Endothelial cell of umbilical vein (primary cell): ENCODE data around the gene CTSF. TPM values are rescaled to one million over a fixed set of nuclear protein-coding genes. Genes with fewer than 3 reads are reported as not detected.

ENCODE experiments used
- BruUV-seq: library from RNA; stranded (reverse); fragments of 400-500 nt; replicated peaks from 2 replicates; lab custom pipeline; 2021; lab: Mats Ljungman, UMichigan
- CTCF ChIA-PET: fragments of 300-600, 350-600 bp; sonication (Branson Sonifier 250); formaldehyde crosslinking; loops from one replicate; lab custom pipeline; 2021; ENCODE audit warnings: antibody characterized with exemption, inconsistent platforms; lab: Charles Lee
- POLR2A ChIA-PET: fragments of 300-600, 350-600 bp; sonication (Branson Sonifier 250); formaldehyde crosslinking; loops from one replicate; lab custom pipeline; 2021; ENCODE audit warnings: antibody characterized with exemption, inconsistent platforms; lab: Charles Lee
- DNase-seq: peaks from one replicate; pipeline ENCODE4 v3.0.0-alpha.2; 2011; ENCODE audit warnings: low read depth, low spot score
- FAIRE-seq: peaks from 2 replicates; lab custom pipeline; 2011; peaks lifted over from hg19 to GRCh38; lab: Jason Lieb, UNC
- H2AFZ ChIP-seq: 2 replicates; pipeline ENCODE4 v1.6.0; 2012; ENCODE audit warnings: low read depth, low read length, control low read depth, inconsistent platforms
- H3K27ac ChIP-seq: 2 replicates; pipeline ENCODE4 v1.5.1; 2011; ENCODE audit warnings: low read depth, mild to moderate bottlenecking, control low read depth, low read length, moderate library complexity; ENCODE audit not compliant: insufficient read depth
- H3K27me3 ChIP-seq, 2 experiments: 2 replicates each; pipeline versions ENCODE4 v1.6.0 to v1.6.1; 2011; ENCODE audit warnings: low read length in 2 of 2, mixed read lengths in 1 of 2; ENCODE audit not compliant: control insufficient read depth in 2 of 2, insufficient read depth in 2 of 2
- H3K36me3 ChIP-seq, 2 experiments: 2 replicates in 1 of 2; 3 replicates in 1 of 2; pipeline ENCODE4 v1.5.1; 2011; ENCODE audit warnings: low read length in 2 of 2, mild to moderate bottlenecking in 1 of 2, moderate library complexity in 1 of 2; ENCODE audit not compliant: control insufficient read depth in 2 of 2, insufficient read depth in 2 of 2; ENCODE audit errors: extremely low read depth in 1 of 2
- H3K4me1 ChIP-seq: 3 replicates; pipeline ENCODE4 v1.5.1; 2011; ENCODE audit warnings: mild to moderate bottlenecking, low read length; ENCODE audit not compliant: control insufficient read depth, insufficient read depth; ENCODE audit errors: extremely low read depth
- H3K4me2 ChIP-seq: 2 replicates; pipeline ENCODE4 v1.6.1; 2011; ENCODE audit warnings: low read length, control low read depth, mixed read lengths; ENCODE audit not compliant: insufficient read depth
- H3K4me3 ChIP-seq, 3 experiments: fragments of 200-600 bp in 1 of 3; sonication (generic), shearing (Covaris generic) in 1 of 3; replicated peaks in 1 of 3; 2 replicates each; pipeline ENCODE4 v1.5.1; 2011 to 2016; ENCODE audit warnings: control low read depth in 3 of 3, low read length in 3 of 3, mild to moderate bottlenecking in 2 of 3, inconsistent platforms in 1 of 3, low read depth in 1 of 3, moderate library complexity in 1 of 3; ENCODE audit not compliant: insufficient read depth in 1 of 3
- H3K79me2 ChIP-seq: 2 replicates; pipeline ENCODE4 v1.6.0; 2012; ENCODE audit warnings: low read length, inconsistent platforms; ENCODE audit not compliant: control insufficient read depth, insufficient read depth
- H3K9ac ChIP-seq: replicated peaks from 2 replicates; pipeline ENCODE3; 2011; ENCODE audit warnings: low read length, control low read depth; ENCODE audit not compliant: insufficient read depth; ENCODE audit errors: extremely low read depth
- H3K9me1 ChIP-seq: replicated peaks from 3 replicates; pipeline ENCODE4 v1.6.0; 2011; ENCODE audit warnings: mild to moderate bottlenecking, low read length; ENCODE audit not compliant: control insufficient read depth, insufficient read depth; ENCODE audit errors: extremely low read depth
- H3K9me3 ChIP-seq: replicated peaks from 2 replicates; pipeline ENCODE4 v1.5.1; 2012; ENCODE audit warnings: low read length, inconsistent platforms; ENCODE audit not compliant: control insufficient read depth, insufficient read depth
- H4K20me1 ChIP-seq: replicated peaks from 2 replicates; pipeline ENCODE3; 2011; ENCODE audit warnings: mild to moderate bottlenecking, low read length; ENCODE audit not compliant: control insufficient read depth, insufficient read depth; ENCODE audit errors: extremely low read depth
- EZH2 ChIP-seq: IDR thresholded peaks from 2 replicates; pipeline ENCODE4 v1.6.1; 2012; ENCODE audit warnings: borderline replicate concordance, low read depth, mild to moderate bottlenecking, moderate library complexity, low read length, inconsistent platforms; ENCODE audit not compliant: severe bottlenecking
- GATA2 ChIP-seq: IDR thresholded peaks from 2 replicates; pipeline ENCODE4 v1.7.0; 2011; ENCODE audit warnings: low read depth, mild to moderate bottlenecking, moderate library complexity, mixed read lengths, low read length; ENCODE audit not compliant: insufficient read length, insufficient read depth
- JUN ChIP-seq: IDR thresholded peaks from 2 replicates; pipeline ENCODE4 v1.6.1; 2011; ENCODE audit warnings: borderline replicate concordance, low read depth; ENCODE audit not compliant: insufficient read length, insufficient read depth
- MAX ChIP-seq: IDR thresholded peaks from 2 replicates; pipeline ENCODE4 v1.6.1; 2011; ENCODE audit not compliant: insufficient read depth, insufficient read length
- MYC ChIP-seq: IDR thresholded peaks from one replicate; pipeline ENCODE4 v1.6.1; 2011; ENCODE audit warnings: mild to moderate bottlenecking, low read depth, low read length
- POLR2A ChIP-seq: IDR thresholded peaks from 2 replicates; pipeline ENCODE4 v1.6.1; 2012; ENCODE audit warnings: low read depth, mild to moderate bottlenecking, control low read depth, low read length
- POLR2AphosphoS5 ChIP-seq: IDR thresholded peaks from 2 replicates; pipeline ENCODE4 v1.6.1; 2012; ENCODE audit warnings: low read depth, mild to moderate bottlenecking, control low read depth, low read length, moderate library complexity; ENCODE audit not compliant: insufficient read depth
- dilution Hi-C: fragments of 300-500 bp; cut with MboI; formaldehyde crosslinking; loops from one replicate; pipeline ENCODE4 v1.15.0; 2019; ENCODE audit warnings: low sequenced_read_pairs; ENCODE audit not compliant: extremely low pct_ligation_motif_present
- intact Hi-C: fragments of 100-400 bp; cut with micrococcal nuclease; formaldehyde crosslinking; loops from one replicate; pipeline ENCODE4 v1.10.0; 2022
- polyA plus RNA-seq, 4 experiments: library from polyadenylated mRNA; depleted of rRNA in 3 of 4; stranded (reverse) in 3 of 4; unstranded in 1 of 4; fragments of >200 nt; gene quantifications; 2 replicates each; pipeline versions ENCODE4 v1.2.1 to v1.2.3, GENCODE V29; 2011 to 2012; ENCODE audit warnings: missing spikeins in 1 of 4
- total RNA-seq: library from RNA; stranded (reverse); gene quantifications from 2 replicates; pipeline ENCODE4 v1.2.3, GENCODE V29; 2021
- TF ChIP-seq, protein P1 (sequence below), 2 donors: IDR thresholded peaks; 1 replicate in 1 of 2; 2 replicates in 1 of 2; pipeline ENCODE4 v1.5.1; 2011; ENCODE audit warnings: low read length in 2 of 2, mild to moderate bottlenecking in 2 of 2, moderate library complexity in 2 of 2, control low read depth in 1 of 2, inconsistent platforms in 1 of 2, low read depth in 1 of 2; ENCODE audit not compliant: insufficient read depth in 1 of 2; ENCODE audit errors: extremely low read depth in 1 of 2

CTSF gene
- total and polyA plus RNA-seq, 2 donors (not counting 3 experiments of a cell fraction or from before 2014, with no cell fraction given), result 14.4 to 27.7 TPM

GRCh38 chr11:66559142-66559865 is 9.1 kb downstream of the CTSF start:
- peak overlapping the region; percentile 55 for H2AFZ ChIP-seq
- no TSS peak for BruUV-seq

More at GRCh38 chr11:66559142-66559865, 9.1 kb downstream of the CTSF start:
- dilution Hi-C loops, result no loop called here
- intact Hi-C loops, result no loop called here
- TF ChIP-seq POLR2AphosphoS5, result no peak
- no peak for TF ChIP-seq EZH2
- TF ChIP-seq POLR2A, result no peak
- peak; percentile 42 for TF ChIP-seq MAX
- TF ChIP-seq, protein P1, sequence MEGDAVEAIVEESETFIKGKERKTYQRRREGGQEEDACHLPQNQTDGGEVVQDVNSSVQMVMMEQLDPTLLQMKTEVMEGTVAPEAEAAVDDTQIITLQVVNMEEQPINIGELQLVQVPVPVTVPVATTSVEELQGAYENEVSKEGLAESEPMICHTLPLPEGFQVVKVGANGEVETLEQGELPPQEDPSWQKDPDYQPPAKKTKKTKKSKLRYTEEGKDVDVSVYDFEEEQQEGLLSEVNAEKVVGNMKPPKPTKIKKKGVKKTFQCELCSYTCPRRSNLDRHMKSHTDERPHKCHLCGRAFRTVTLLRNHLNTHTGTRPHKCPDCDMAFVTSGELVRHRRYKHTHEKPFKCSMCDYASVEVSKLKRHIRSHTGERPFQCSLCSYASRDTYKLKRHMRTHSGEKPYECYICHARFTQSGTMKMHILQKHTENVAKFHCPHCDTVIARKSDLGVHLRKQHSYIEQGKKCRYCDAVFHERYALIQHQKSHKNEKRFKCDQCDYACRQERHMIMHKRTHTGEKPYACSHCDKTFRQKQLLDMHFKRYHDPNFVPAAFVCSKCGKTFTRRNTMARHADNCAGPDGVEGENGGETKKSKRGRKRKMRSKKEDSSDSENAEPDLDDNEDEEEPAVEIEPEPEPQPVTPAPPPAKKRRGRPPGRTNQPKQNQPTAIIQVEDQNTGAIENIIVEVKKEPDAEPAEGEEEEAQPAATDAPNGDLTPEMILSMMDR (IDR thresholded peaks at IDR 0.05; ENCODE audit: extremely low read depth in 1 of 2, insufficient read depth in 1 of 2, low read depth in 1 of 2, low read length in 2 of 2), result no peak
- TF ChIP-seq MYC, result no peak
- no peak for TF ChIP-seq JUN
- no peak for TF ChIP-seq GATA2
- peaks cover 5 to 6% of the 10 kb centered on the region in 2 experiments for H3K27me3 ChIP-seq
- POLR2A ChIA-PET, result interaction anchor here (0.7 kb wide), 1 partner anchor 13 kb away, joined by 4 read pairs; the partner anchor contains the start of gene ZDHHC24
- H3K4me3 ChIP-seq, result no peak overlapping the region
- H3K9me3 ChIP-seq, result no peaks in the 10 kb centered on the region
- H3K36me3 ChIP-seq, result no peaks in the 10 kb centered on the region
- H3K79me2 ChIP-seq, result no peaks in the 10 kb centered on the region
- FAIRE-seq (no peak), DNase-seq (no peak)
- H3K4me2 ChIP-seq, result no peak overlapping the region
- H4K20me1 ChIP-seq, result no peaks in the 10 kb centered on the region
- no peaks in the 10 kb centered on the region for H3K9me1 ChIP-seq
- CTCF ChIA-PET, result interaction anchor here (1.2 to 1.4 kb wide), 2 partner anchors 9 to 119 kb away, joined by 4 to 7 read pairs; partner anchors contain the start of gene CTSF
- H3K27ac ChIP-seq, result no peak overlapping the region
- no peak overlapping the region for H3K9ac ChIP-seq
- no peaks in the 10 kb centered on the region for H3K4me1 ChIP-seq
